Progenitor cell of endocrine pancreas (in vitro differentiated cells): ENCODE data around the gene FXYD7. TPM values are rescaled to one million over a fixed set of nuclear protein-coding genes. Genes with fewer than 3 reads are reported as not detected.

ENCODE experiments used
- DNase-seq: peaks from one replicate; pipeline ENCODE4 v3.0.0; 2021; ENCODE audit warnings: low spot score; ENCODE audit not compliant: unreplicated experiment
- H3K27ac Mint-ChIP-seq: 2 replicates; pipeline ENCODE4 v1.8.0; 2021; ENCODE audit warnings: mild to moderate bottlenecking, moderate library complexity, mixed read lengths
- H3K27me3 Mint-ChIP-seq: 2 replicates; pipeline ENCODE4 v1.8.0; 2021; ENCODE audit warnings: mixed read lengths
- H3K36me3 Mint-ChIP-seq: 2 replicates; pipeline ENCODE4 v1.8.0; 2022; ENCODE audit warnings: mixed read lengths; ENCODE audit not compliant: insufficient read depth
- H3K4me1 Mint-ChIP-seq: 2 replicates; pipeline ENCODE4 v1.8.0; 2021; ENCODE audit warnings: low read depth, mixed read lengths
- H3K4me3 Mint-ChIP-seq: 2 replicates; pipeline ENCODE4 v1.8.0; 2021; ENCODE audit warnings: low read depth, mild to moderate bottlenecking, moderate library complexity, mixed read lengths
- H3K9me3 Mint-ChIP-seq: 2 replicates; pipeline ENCODE4 v1.8.0; 2021; ENCODE audit warnings: low read depth, mixed read lengths
- total RNA-seq: library from RNA; stranded (reverse); gene quantifications from 2 replicates; pipeline ENCODE4 v1.2.1, GENCODE V29; 2021
- TF ChIP-seq, protein P1 (sequence below): fragments of 200-600 bp; sonication (generic); IDR thresholded peaks from one replicate; pipeline ENCODE4 v1.5.0; 2021; ENCODE audit warnings: antibody characterized with exemption, mild to moderate bottlenecking; ENCODE audit not compliant: unreplicated experiment

The FXYD7 gene
- total RNA-seq, 1 donor from 2014 or later = not detected

DNA sequence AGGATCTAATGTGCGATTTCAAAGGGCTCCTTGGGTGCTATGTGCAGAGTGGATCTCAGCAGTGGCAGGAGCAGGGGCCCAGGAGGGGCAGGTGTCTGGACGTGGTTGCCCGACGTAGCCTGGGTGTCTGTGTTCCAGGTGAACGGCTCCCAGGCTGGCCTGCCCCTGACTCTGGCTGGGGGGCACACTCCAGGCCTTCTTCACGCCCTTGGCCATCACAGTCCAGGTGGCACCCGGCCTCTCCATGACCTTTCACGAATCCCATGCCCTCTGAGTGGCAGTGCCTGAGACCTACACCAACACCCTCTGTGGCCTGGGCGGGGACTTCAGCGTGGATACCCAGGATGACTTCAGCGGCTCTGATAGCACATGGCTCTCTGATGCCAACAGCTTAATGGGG, 38.7 kb upstream of the FXYD7 start:
- Mint-ChIP-seq H3K36me3 (no peaks in the 10 kb centered on the region), H3K27ac (no peak overlapping the region), H3K27me3 (no peaks in the 10 kb centered on the region), H3K4me3 (no peak overlapping the region), H3K9me3 (peaks cover 4% of the 10 kb centered on the region), H3K4me1 (no peaks in the 10 kb centered on the region)
- no peak for DNase-seq
- TF ChIP-seq, protein P1, sequence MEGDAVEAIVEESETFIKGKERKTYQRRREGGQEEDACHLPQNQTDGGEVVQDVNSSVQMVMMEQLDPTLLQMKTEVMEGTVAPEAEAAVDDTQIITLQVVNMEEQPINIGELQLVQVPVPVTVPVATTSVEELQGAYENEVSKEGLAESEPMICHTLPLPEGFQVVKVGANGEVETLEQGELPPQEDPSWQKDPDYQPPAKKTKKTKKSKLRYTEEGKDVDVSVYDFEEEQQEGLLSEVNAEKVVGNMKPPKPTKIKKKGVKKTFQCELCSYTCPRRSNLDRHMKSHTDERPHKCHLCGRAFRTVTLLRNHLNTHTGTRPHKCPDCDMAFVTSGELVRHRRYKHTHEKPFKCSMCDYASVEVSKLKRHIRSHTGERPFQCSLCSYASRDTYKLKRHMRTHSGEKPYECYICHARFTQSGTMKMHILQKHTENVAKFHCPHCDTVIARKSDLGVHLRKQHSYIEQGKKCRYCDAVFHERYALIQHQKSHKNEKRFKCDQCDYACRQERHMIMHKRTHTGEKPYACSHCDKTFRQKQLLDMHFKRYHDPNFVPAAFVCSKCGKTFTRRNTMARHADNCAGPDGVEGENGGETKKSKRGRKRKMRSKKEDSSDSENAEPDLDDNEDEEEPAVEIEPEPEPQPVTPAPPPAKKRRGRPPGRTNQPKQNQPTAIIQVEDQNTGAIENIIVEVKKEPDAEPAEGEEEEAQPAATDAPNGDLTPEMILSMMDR = no peak

DNA sequence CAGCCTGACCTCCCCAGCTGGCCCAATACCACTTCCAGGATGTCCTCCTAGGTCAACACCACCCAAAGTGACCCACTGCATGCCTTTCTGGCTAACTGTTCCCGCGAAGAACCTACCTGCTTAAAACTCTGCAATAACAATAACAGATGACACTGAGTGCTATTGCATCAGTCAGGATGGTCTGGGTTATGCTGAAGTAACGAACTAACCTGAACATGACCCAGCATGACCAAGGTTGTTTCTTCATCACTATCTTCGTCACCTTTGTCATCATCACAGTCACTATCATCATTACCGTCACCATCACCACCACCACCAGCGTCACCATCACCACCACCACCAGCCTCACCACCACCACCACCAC, 38.0 kb upstream of the FXYD7 start:
- H3K27me3 Mint-ChIP-seq = no peaks in the 10 kb centered on the region
- H3K4me3 Mint-ChIP-seq = no peak overlapping the region
- TF ChIP-seq, protein P1 = no peak
- peaks cover 4% of the 10 kb centered on the region for H3K9me3 Mint-ChIP-seq
- H3K27ac Mint-ChIP-seq = no peak overlapping the region
- H3K36me3 Mint-ChIP-seq = no peaks in the 10 kb centered on the region
- no peaks in the 10 kb centered on the region for H3K4me1 Mint-ChIP-seq
- no peak for DNase-seq

DNA sequence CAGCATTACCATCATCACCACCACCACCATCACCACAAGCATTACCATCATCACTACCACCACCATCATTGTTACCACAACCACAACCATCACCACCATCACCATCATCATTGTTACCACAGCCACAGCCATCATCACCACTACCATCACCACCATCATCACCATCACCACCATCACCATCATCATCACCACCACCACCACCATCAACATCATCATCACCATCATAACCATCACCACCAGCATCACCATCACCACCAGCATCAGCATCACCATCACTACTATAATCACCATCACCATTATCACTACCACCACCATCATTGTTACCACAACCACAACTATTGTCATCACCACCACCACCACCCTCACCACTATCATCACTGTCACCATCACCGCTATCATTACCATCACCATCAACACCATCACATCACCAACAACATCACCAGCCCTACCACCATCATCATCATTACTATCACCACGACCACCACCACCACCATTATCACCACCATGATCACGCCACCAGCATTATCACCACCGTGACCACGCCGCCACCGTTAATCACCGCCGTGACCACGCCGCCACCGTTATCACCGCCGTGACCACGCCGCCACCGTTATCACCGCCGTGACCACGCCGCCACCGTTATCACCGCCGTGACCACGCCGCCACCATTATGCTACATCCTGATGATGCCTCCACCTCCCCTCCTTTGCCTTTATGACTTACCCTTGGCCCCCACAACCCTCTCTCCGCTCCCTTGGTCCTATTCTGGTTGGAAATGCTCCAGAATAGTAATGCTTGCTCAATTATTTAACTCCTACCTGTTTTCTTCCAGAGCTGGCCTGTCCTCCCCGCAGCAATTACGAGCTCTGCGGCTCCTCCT, 37.4 kb upstream of the FXYD7 start:
- no peaks in the 10 kb centered on the region for H3K27me3 Mint-ChIP-seq
- H3K4me3 Mint-ChIP-seq = no peak overlapping the region
- peaks cover 4% of the 10 kb centered on the region for H3K9me3 Mint-ChIP-seq
- H3K36me3 Mint-ChIP-seq = no peaks in the 10 kb centered on the region
- peaks cover under 1% of the 10 kb centered on the region for H3K4me1 Mint-ChIP-seq
- H3K27ac Mint-ChIP-seq = no peak overlapping the region
- TF ChIP-seq, protein P1 = no peak
- no peak for DNase-seq

DNA sequence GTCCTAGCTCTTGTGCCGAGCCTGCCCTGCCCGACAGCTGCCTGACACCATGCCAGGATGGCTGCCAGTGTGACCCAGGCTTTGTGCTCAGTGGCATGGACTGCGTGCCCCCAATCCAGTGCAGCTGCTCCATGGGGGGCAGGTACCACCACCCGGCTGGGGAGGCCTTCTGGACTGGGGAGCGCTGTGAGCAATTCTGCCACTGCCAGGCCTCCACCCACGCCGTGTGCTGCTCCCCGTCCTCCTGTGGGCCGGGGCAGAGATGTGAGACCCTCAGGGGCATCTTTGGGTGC, 36.8 kb upstream of the FXYD7 start:
- no peaks in the 10 kb centered on the region for H3K36me3 Mint-ChIP-seq
- H3K9me3 Mint-ChIP-seq = peaks cover 4% of the 10 kb centered on the region
- H3K27ac Mint-ChIP-seq = no peak overlapping the region
- H3K27me3 Mint-ChIP-seq = no peaks in the 10 kb centered on the region
- TF ChIP-seq, protein P1 = no peak
- no peak for DNase-seq
- no peak overlapping the region for H3K4me3 Mint-ChIP-seq
- H3K4me1 Mint-ChIP-seq = peaks cover 3% of the 10 kb centered on the region

DNA sequence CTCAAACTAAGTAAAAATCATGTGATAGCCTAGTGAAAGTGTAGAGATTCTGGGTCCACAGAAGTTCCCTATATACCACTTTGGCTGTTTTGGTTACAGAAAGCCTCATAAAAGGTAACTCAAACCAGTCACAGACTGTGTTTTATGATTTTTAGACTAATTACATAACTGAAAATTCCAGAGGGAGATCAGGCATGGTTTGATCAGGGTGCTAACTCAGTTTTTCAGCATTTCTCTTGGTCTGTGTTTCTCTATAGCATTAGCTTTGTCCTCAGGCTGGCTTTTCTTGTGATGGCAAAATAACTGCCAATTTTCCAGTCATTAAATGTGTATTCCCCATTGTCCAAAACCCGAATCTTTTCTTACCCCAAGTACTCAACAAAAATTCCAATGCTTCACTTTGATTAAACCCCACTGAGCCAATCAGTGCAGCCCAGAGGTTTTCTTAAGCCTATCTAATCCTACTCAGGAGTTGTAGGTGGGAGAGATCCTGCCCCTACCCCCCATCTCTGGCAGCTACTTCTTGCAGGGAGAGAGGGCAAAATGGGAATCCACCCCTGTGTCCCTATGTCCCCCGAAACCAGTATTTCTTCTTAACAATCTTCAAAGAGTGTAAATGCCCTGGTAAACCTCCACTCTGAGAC, 36.0 kb upstream of the FXYD7 start:
- Mint-ChIP-seq H3K36me3 (no peaks in the 10 kb centered on the region), H3K27me3 (peaks cover 2% of the 10 kb centered on the region), H3K4me3 (no peak overlapping the region), H3K4me1 (peaks cover 6% of the 10 kb centered on the region), H3K9me3 (peaks cover 4% of the 10 kb centered on the region), H3K27ac (peak overlapping the region; percentile 67)
- no peak for DNase-seq
- TF ChIP-seq, protein P1 = no peak
